ENCODE results near the gene MEIOC. TPM values are rescaled to one million over a fixed set of nuclear protein-coding genes. Genes with fewer than 3 reads are reported as not detected.

MEIOC gene
- total and polyA plus RNA-seq, 2 of the 8 experiments (the other 6 are each of a cell fraction or from before 2014, with no cell fraction given): 4.2 to 4.8 TPM

DNA sequence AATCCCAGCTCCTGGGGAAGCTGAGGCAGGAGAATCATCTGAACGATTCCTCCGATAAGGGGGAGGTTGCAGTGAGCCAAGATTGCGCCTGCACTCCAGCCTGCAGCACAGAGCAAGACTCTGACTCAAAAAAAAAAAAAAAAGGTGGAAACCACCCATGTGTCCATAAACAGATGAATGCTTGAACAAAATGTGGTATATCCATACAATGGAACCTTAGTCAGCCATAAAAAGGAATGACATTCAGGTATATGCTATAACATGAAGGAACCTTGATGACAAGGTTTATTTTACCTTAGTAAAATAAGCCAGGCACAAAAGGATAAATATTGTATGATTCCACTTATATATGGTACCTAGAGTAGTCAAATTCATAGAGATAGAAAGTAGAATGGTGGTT lies 2.9 kb upstream of the MEIOC start:
- DNase-seq (ENCODE audit: low read depth in 1 of 2, low spot score in 2 of 2): no peak
- Histone ChIP-seq H3K4ac (replicated peaks; ENCODE audit: insufficient read length, low read depth, low read length) (no peak overlapping the region), H3K9ac (replicated peaks in 1 of 4; ENCODE audit: extremely low read depth in 1 of 4, low read depth in 3 of 4, low read length in 3 of 4) (no peak overlapping the region), H3K27ac (ENCODE audit: low read depth, low read length) (no peak overlapping the region), H4K5ac (ENCODE audit: insufficient read length, low read depth, low read length) (no peak overlapping the region), H3K27me3 (replicated peaks in 1 of 4; ENCODE audit: control insufficient read depth in 3 of 4, extremely low read depth in 1 of 4, insufficient read depth in 3 of 4, low read length in 3 of 4) (peaks cover 2 to 36% (median 27%) of the 10 kb centered on the region in 4 experiments), H3K23ac (ENCODE audit: insufficient read length) (no peak overlapping the region), H3K14ac (ENCODE audit: insufficient read length) (no peak overlapping the region), H3K79me1 (ENCODE audit: low read depth, low read length) (no peaks in the 10 kb centered on the region), H2AFZ (ENCODE audit: low read length) (no peak overlapping the region), H4K20me1 (replicated peaks in 1 of 2; ENCODE audit: control insufficient read depth in 1 of 2, insufficient read depth in 2 of 2, low read length in 2 of 2) (no peaks in the 10 kb centered on the region), H3K9me3 (ENCODE audit: insufficient read depth in 2 of 2, low read depth in 1 of 2, low read length in 1 of 2) (peaks cover 2 to 3% of the 10 kb centered on the region in 2 experiments; a peak in 2 of 4 replicates), H4K91ac (replicated peaks; ENCODE audit: insufficient read length, low read length) (no peak overlapping the region), H2BK15ac (ENCODE audit: low read length) (no peak overlapping the region), H3K23me2 (ENCODE audit: low read depth, low read length) (peaks cover 3% of the 10 kb centered on the region; the same call in 1 of the 2 replicates), H4K8ac (ENCODE audit: extremely low read depth, insufficient read depth, low read length) (no peak overlapping the region), H2AK5ac (ENCODE audit: low read depth, low read length) (no peak overlapping the region), H2BK12ac (ENCODE audit: low read depth, low read length) (no peak overlapping the region), H3K4me3 (ENCODE audit: extremely low read depth in 1 of 4, insufficient read depth in 2 of 4, low read depth in 3 of 4, low read length in 4 of 4) (no peak overlapping the region), H2BK20ac (ENCODE audit: low read length) (no peak overlapping the region), H3K56ac (replicated peaks; ENCODE audit: insufficient read length, low read depth, low read length) (no peak overlapping the region), H2BK5ac (ENCODE audit: low read depth, low read length) (no peak overlapping the region), H3K79me2 (ENCODE audit: control insufficient read depth in 1 of 2, insufficient read depth in 2 of 2, low read length in 2 of 2) (no peaks in the 10 kb centered on the region), H3K36me3 (ENCODE audit: control insufficient read depth in 2 of 4, insufficient read depth in 4 of 4, low read length in 3 of 4) (no peaks in the 10 kb centered on the region), H3K18ac (ENCODE audit: extremely low read depth, low read length) (no peak overlapping the region), H3K4me1 (replicated peaks in 1 of 4; ENCODE audit: control insufficient read depth in 3 of 4, insufficient read depth in 4 of 4, low read length in 3 of 4) (no peaks in the 10 kb centered on the region; a peak in 1 of 7 replicates), H3K4me2 (ENCODE audit: insufficient read depth in 1 of 2, low read depth in 2 of 2, low read length in 2 of 2) (no peak overlapping the region), H2BK120ac (replicated peaks; ENCODE audit: low read depth, low read length) (no peak overlapping the region)
- 87% methylated on average over 3 of the region's 3 CpGs; no CpG with 5 or more reads in 1 of the 2 experiments for WGBS, 2 experiments (ENCODE audit: extremely low coverage in 1 of 2, insufficient coverage in 1 of 2, insufficient read length in 1 of 2, insufficient replicate concordance in 2 of 2, low coverage in 1 of 2, low lambda C conversion rate in 2 of 2, missing lambda C conversion rate in 1 of 2)
- no peak for TF ChIP-seq CTBP2 (IDR thresholded peaks at IDR 0.05; ENCODE audit: borderline replicate concordance, insufficient read depth, insufficient read length, low read length)
- no peak for TF ChIP-seq SIRT6 (IDR thresholded peaks at IDR 0.05; ENCODE audit: low read length)
- no peak for TF ChIP-seq KDM5A (IDR thresholded peaks at IDR 0.05; ENCODE audit: low read length)
- TF ChIP-seq TCF12 (IDR thresholded peaks at IDR 0.05; ENCODE audit: low read depth, low read length): no peak
- TF ChIP-seq PHF8 (conservative IDR thresholded peaks at IDR 0.05; ENCODE audit: low read depth, low read length): no peak
- no peak for TF ChIP-seq SP4 (IDR thresholded peaks at IDR 0.05; ENCODE audit: low read length)
- TF ChIP-seq BCL11A (IDR thresholded peaks at IDR 0.05; ENCODE audit: low read depth in 2 of 2, low read length in 2 of 2): no peak
- TF ChIP-seq RXRA (IDR thresholded peaks at IDR 0.05; ENCODE audit: insufficient read depth, low read depth, low read length): no peak
- TF ChIP-seq CEBPB (IDR thresholded peaks at IDR 0.05; ENCODE audit: low read depth, low read length): no peak
- TF ChIP-seq, protein P1, sequence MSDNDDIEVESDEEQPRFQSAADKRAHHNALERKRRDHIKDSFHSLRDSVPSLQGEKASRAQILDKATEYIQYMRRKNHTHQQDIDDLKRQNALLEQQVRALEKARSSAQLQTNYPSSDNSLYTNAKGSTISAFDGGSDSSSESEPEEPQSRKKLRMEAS (IDR thresholded peaks at IDR 0.05): no peak
- POLR2A ChIA-PET (ENCODE audit: partially characterized antibody): interaction anchor here (1.0 kb wide), 1 partner anchor 121 kb away, joined by 3 read pairs; no protein-coding TSS in a partner anchor
- FAIRE-seq: no peak
- CTCF ChIA-PET (ENCODE audit: partially characterized antibody): interaction anchor here (1.5 kb wide), 1 partner anchor 120 kb away, joined by 8 read pairs; no protein-coding TSS in a partner anchor

Data from H1 (cell line).